Placental pericyte (primary cell): ENCODE measurements around the gene STYK1. TPM values are rescaled to one million over a fixed set of nuclear protein-coding genes. Genes with fewer than 3 reads are reported as not detected.

Source experiments
- total RNA-seq: library from RNA; depleted of rRNA; stranded (reverse); fragments of >200 nt; gene quantifications from 2 replicates; pipeline ENCODE4 v1.2.3, GENCODE V29; 2012

Gene STYK1, protein sequence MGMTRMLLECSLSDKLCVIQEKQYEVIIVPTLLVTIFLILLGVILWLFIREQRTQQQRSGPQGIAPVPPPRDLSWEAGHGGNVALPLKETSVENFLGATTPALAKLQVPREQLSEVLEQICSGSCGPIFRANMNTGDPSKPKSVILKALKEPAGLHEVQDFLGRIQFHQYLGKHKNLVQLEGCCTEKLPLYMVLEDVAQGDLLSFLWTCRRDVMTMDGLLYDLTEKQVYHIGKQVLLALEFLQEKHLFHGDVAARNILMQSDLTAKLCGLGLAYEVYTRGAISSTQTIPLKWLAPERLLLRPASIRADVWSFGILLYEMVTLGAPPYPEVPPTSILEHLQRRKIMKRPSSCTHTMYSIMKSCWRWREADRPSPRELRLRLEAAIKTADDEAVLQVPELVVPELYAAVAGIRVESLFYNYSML
- 0.14 TPM in 1 of 2 replicates, not detected in the other for total RNA-seq

GRCh38 chr12:10673659-10674384 lies at the start of gene STYK1:
TSS of gene STYK1 (minus strand) at chr12:10674052. CDS start at chr12:10634618, 39,434 bp downstream.

GRCh38 chr12:10722905-10723746 lies 49.3 kb upstream of the STYK1 start, which contains the start of gene YBX3:
TSS of gene YBX3 (minus strand) at chr12:10723323. CDS start at chr12:10723111, 212 bp downstream.

GRCh38 chr12:10613349-10614055 lies 60.4 kb downstream of the STYK1 start, which contains the start of gene MAGOHB:
TSS of gene MAGOHB (minus strand) at chr12:10613609. CDS start at chr12:10613532, 77 bp downstream.

Other genes starting within 250 kb of the STYK1 start
- gene KLRC2, start 238.0 kb downstream of the STYK1 start, total RNA-seq, result not detected in 2 replicates
- gene KLRC1, start 220.7 kb downstream of the STYK1 start, total RNA-seq, result not detected in 2 replicates
- 0.86 and 2.8 TPM in 2 replicates for gene EIF2S3B, start 168.2 kb downstream of the STYK1 start, total RNA-seq
- 15.7 and 19.9 TPM in 2 replicates for gene MAGOHB, start 60.4 kb downstream of the STYK1 start, total RNA-seq
- 125 and 150 TPM in 2 replicates for gene YBX3, start 49.3 kb upstream of the STYK1 start, total RNA-seq
- not detected in 2 replicates for gene TAS2R7, start 128.6 kb upstream of the STYK1 start, total RNA-seq
- gene TAS2R8, start 133.2 kb upstream of the STYK1 start, total RNA-seq, result 0.43 TPM in 1 of 2 replicates, not detected in the other
- gene TAS2R9, start 136.1 kb upstream of the STYK1 start, total RNA-seq, result 0.14 TPM in 1 of 2 replicates, not detected in the other
- gene TAS2R10, start 152.3 kb upstream of the STYK1 start, total RNA-seq, result 0.44 and 1.9 TPM in 2 replicates
- gene PRR4, start 175.4 kb upstream of the STYK1 start, total RNA-seq, result 1.5 and 2.0 TPM in 2 replicates
- 11.8 and 24.1 TPM in 2 replicates for gene PRH1, start 210.2 kb upstream of the STYK1 start, total RNA-seq
- 1.8 and 3.1 TPM in 2 replicates for gene TAS2R13, start 235.5 kb upstream of the STYK1 start, total RNA-seq